Lower leg skin (tissue), 4 donors: ENCODE data around the gene GADD45B. TPM values are rescaled to one million over a fixed set of nuclear protein-coding genes. Genes with fewer than 3 reads are reported as not detected.

Source experiments
- DNase-seq, 2 donors: peaks; one replicate each; pipeline ENCODE4 v3.0.0-alpha.2; 2019; ENCODE audit warnings: low spot score in 2 of 2
- H3K4me3 ChIP-seq: fragments of 200-600 bp; sonication (generic); 2 replicates; pipeline ENCODE4 v1.5.1; 2017; ENCODE audit warnings: mild to moderate bottlenecking, low read depth; ENCODE audit not compliant: poor library complexity, severe bottlenecking
- POLR2A ChIP-seq, 2 donors: fragments of 450-650 bp; IDR thresholded peaks; one replicate each; pipeline ENCODE4 v1.6.1; 2016 to 2017; ENCODE audit warnings: antibody characterized with exemption in 2 of 2, mild to moderate bottlenecking in 1 of 2, moderate library complexity in 1 of 2
- WGBS, 2 donors: methylation state at CpG; one replicate each; pipeline ENCODE4 v1.1.5; 2018; 5-methylcytosine and 5-hydroxymethylcytosine counted together
- intact Hi-C: fragments of 100-400 bp; cut with DNase I; formaldehyde crosslinking; loops from one replicate; pipeline ENCODE4 v1.15.0; 2023; ENCODE audit warnings: low total_unique reads
- total RNA-seq, 4 donors: library from RNA; depleted of rRNA; stranded (reverse); fragments of >200 nt; gene quantifications; one replicate each; pipeline ENCODE4 v1.1.0, GENCODE V29; 2016
- TF ChIP-seq, protein P1 (sequence below), 3 donors: fragments of 450-650 bp; IDR thresholded peaks; one replicate each; pipeline ENCODE4 v1.5.1; 2016; ENCODE audit warnings: antibody characterized with exemption in 3 of 3, mild to moderate bottlenecking in 3 of 3, moderate library complexity in 2 of 3

GADD45B gene
- total RNA-seq, 4 donors from 2014 or later = 74.0 to 205 (median 106) TPM

- no peak for DNase-seq
- 97 to 98% methylated on average over 24 to 26 of the region's 26 CpGs for WGBS, 2 donors
- TF ChIP-seq POLR2A (IDR thresholded peaks at IDR 0.05) = no peak
- TF ChIP-seq, protein P1, sequence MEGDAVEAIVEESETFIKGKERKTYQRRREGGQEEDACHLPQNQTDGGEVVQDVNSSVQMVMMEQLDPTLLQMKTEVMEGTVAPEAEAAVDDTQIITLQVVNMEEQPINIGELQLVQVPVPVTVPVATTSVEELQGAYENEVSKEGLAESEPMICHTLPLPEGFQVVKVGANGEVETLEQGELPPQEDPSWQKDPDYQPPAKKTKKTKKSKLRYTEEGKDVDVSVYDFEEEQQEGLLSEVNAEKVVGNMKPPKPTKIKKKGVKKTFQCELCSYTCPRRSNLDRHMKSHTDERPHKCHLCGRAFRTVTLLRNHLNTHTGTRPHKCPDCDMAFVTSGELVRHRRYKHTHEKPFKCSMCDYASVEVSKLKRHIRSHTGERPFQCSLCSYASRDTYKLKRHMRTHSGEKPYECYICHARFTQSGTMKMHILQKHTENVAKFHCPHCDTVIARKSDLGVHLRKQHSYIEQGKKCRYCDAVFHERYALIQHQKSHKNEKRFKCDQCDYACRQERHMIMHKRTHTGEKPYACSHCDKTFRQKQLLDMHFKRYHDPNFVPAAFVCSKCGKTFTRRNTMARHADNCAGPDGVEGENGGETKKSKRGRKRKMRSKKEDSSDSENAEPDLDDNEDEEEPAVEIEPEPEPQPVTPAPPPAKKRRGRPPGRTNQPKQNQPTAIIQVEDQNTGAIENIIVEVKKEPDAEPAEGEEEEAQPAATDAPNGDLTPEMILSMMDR (IDR thresholded peaks at IDR 0.05) = no peak
- intact Hi-C loops = no loop called here
- no peak overlapping the region for H3K4me3 ChIP-seq
These were observed 34.7 kb upstream of the GADD45B start for GRCh38 chr19:2441096-2441752.

- no peak for TF ChIP-seq POLR2A (IDR thresholded peaks at IDR 0.05)
- TF ChIP-seq, protein P1 (IDR thresholded peaks at IDR 0.05) = no peak
- no peak overlapping the region for H3K4me3 ChIP-seq
- no peak for DNase-seq
- WGBS, 2 donors = 89 to 91% methylated on average over 18 to 19 of the region's 22 CpGs
- intact Hi-C loops = no loop called here
These were observed 32.7 kb upstream of the GADD45B start for GRCh38 chr19:2443116-2443784.

- H3K4me3 ChIP-seq = no peak overlapping the region
- intact Hi-C loops = no loop called here
- no peak for DNase-seq
- no peak for TF ChIP-seq POLR2A (IDR thresholded peaks at IDR 0.05)
- TF ChIP-seq, protein P1 (IDR thresholded peaks at IDR 0.05) = no peak
- WGBS, 2 donors = 87 to 93% methylated on average over 17 of the region's 17 CpGs
These were observed 32.1 kb upstream of the GADD45B start for GRCh38 chr19:2443785-2444182.

DNA sequence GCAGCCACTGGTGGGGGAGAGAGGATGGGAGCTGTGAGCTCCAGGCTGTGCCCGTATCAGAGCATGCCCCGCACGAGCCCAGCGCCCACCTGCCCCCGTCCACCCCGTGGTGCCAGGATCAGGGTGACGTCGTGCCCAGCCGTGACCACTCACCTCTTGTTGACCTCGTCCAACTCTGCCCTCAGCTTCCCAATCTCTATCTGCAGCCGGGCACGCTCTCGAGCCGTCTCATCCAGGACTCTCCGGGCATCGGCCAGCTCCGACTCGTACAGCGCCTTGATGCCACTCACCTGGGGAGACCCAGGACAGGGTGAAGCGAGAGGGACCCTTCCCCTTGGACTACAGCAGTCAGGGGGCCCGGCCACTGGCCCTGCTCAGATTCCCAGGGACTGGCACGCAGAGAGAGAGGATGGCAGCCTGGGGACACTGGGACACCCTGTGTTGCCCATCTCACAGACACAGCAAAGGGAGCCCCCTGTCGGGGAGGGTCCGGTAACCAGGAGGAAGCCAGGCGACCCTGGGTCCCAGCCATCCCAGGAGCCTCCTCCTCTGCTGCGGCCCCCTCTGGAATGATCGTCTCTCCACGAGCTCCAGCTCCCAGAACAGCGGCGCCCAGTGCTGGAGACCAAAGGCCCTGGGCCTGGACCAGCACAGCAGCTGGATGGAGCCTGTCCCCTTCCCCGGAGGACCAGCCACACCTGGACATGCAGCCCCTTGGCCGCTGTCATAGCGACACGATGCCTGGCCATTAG is 31.5 kb upstream of the GADD45B start:
- no peak for TF ChIP-seq POLR2A (IDR thresholded peaks at IDR 0.05)
- TF ChIP-seq, protein P1 (IDR thresholded peaks at IDR 0.05) = no peak
- no peak overlapping the region for H3K4me3 ChIP-seq
- WGBS, 2 donors = 91 to 96% methylated on average over 30 to 34 of the region's 34 CpGs
- DNase-seq = no peak
- intact Hi-C loops = no loop called here

DNA sequence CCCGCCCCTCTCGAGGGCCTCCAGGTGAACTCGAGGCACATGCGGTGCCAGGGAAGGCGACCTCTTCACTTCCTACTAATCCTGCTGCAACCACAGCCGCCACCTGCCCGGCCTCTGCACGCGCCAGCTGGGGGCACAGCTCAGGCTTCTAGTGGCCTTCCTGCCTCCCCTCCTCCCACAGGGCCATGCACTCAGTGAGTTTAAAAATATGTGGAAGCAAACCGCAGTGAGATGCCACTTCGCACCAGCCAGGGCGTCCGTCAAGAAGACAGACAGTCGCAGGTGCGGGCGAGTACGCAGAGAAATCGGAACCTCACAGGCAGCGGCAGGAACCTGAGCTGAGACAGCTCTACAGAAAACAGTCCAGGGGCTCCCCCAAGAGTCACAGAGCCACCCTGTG is 29.5 kb upstream of the GADD45B start:
- 78 to 79% methylated on average over 19 of the region's 19 CpGs for WGBS, 2 donors
- intact Hi-C loops = no loop called here

More for the DNA sequence above, 29.5 kb upstream of the GADD45B start:
- no peak overlapping the region for H3K4me3 ChIP-seq
- no peak for DNase-seq
- TF ChIP-seq, protein P1 (IDR thresholded peaks at IDR 0.05) = no peak
- no peak for TF ChIP-seq POLR2A (IDR thresholded peaks at IDR 0.05)
